ENCODE results near the gene ZNF397. TPM values are rescaled to one million over a fixed set of nuclear protein-coding genes. Genes with fewer than 3 reads are reported as not detected.

Gene ZNF397
- total RNA-seq, 1 donor from 2014 or later: 13.9 TPM

- intact Hi-C loops (cut with DNase I): no loop called here
- no peak for DNase-seq (ENCODE audit: low spot score in 2 of 2)
- Histone ChIP-seq H3K4me1 (peaks cover 0 to 4% of the 10 kb centered on the region in 2 donors), H3K27me3 (no peaks in the 10 kb centered on the region), H3K27ac (no peak overlapping the region), H3K4me3 (no peak overlapping the region), H3K36me3 (no peaks in the 10 kb centered on the region), H3K9me3 (no peaks in the 10 kb centered on the region)
- no peak for TF ChIP-seq CTCF (IDR thresholded peaks at IDR 0.05)
These were observed 30.8 kb downstream of the ZNF397 start for GRCh38 chr18:35271656-35272055.

GRCh38 chr18:35276267-35276666 is 35.4 kb downstream of the ZNF397 start:
- H3K27ac ChIP-seq: no peak overlapping the region
- no peak for DNase-seq (ENCODE audit: low spot score in 2 of 2)
- no peak overlapping the region for H3K4me3 ChIP-seq
- intact Hi-C loops (cut with DNase I): no loop called here
- no peak for TF ChIP-seq CTCF (IDR thresholded peaks at IDR 0.05)
- no peaks in the 10 kb centered on the region for H3K27me3 ChIP-seq
- H3K4me1 ChIP-seq: no peaks in the 10 kb centered on the region
- H3K9me3 ChIP-seq: no peaks in the 10 kb centered on the region
- no peaks in the 10 kb centered on the region for H3K36me3 ChIP-seq

GRCh38 chr18:35277633-35278032 is 36.8 kb downstream of the ZNF397 start:
- no peak for TF ChIP-seq CTCF (IDR thresholded peaks at IDR 0.05)
- no peak overlapping the region for H3K4me3 ChIP-seq
- intact Hi-C loops (cut with DNase I): no loop called here
- peaks cover 0 to 4% of the 10 kb centered on the region in 2 donors for H3K36me3 ChIP-seq
- H3K4me1 ChIP-seq: no peaks in the 10 kb centered on the region
- no peak for DNase-seq (ENCODE audit: low spot score in 2 of 2)
- H3K9me3 ChIP-seq: no peaks in the 10 kb centered on the region
- H3K27me3 ChIP-seq: no peaks in the 10 kb centered on the region
- H3K27ac ChIP-seq: no peak overlapping the region

GRCh38 chr18:35278085-35278484 is 37.3 kb downstream of the ZNF397 start:
- intact Hi-C loops (cut with DNase I): no loop called here
- Histone ChIP-seq H3K27me3 (no peaks in the 10 kb centered on the region), H3K4me1 (no peaks in the 10 kb centered on the region), H3K4me3 (no peak overlapping the region), H3K27ac (no peak overlapping the region), H3K9me3 (no peaks in the 10 kb centered on the region), H3K36me3 (peaks cover 0 to 7% of the 10 kb centered on the region in 2 donors)
- no peak for TF ChIP-seq CTCF (IDR thresholded peaks at IDR 0.05)
- no peak for DNase-seq (ENCODE audit: low spot score in 2 of 2)

GRCh38 chr18:35278969-35279368 is 38.1 kb downstream of the ZNF397 start:
- Histone ChIP-seq H3K9me3 (no peaks in the 10 kb centered on the region), H3K27me3 (no peaks in the 10 kb centered on the region), H3K27ac (no peak overlapping the region), H3K4me3 (no peak overlapping the region), H3K4me1 (no peaks in the 10 kb centered on the region), H3K36me3 (peaks cover 0 to 13% of the 10 kb centered on the region in 2 donors)
- DNase-seq (ENCODE audit: low spot score in 2 of 2): no peak
- intact Hi-C loops (cut with DNase I): no loop called here
- TF ChIP-seq CTCF (IDR thresholded peaks at IDR 0.05): no peak

GRCh38 chr18:35282353-35282752 is 41.5 kb downstream of the ZNF397 start:
- TF ChIP-seq CTCF (IDR thresholded peaks at IDR 0.05): no peak
- Histone ChIP-seq H3K27me3 (no peaks in the 10 kb centered on the region), H3K4me1 (no peaks in the 10 kb centered on the region), H3K4me3 (no peak overlapping the region), H3K9me3 (peaks cover 0 to 5% of the 10 kb centered on the region in 2 donors), H3K36me3 (peaks cover 3 to 19% of the 10 kb centered on the region in 2 donors), H3K27ac (no peak overlapping the region)
- intact Hi-C loops (cut with DNase I): no loop called here
- no peak for DNase-seq (ENCODE audit: low spot score in 2 of 2)

Measured in ascending aorta (tissue), 2 donors.